Activated naive CD4-positive, alpha-beta T cell treated with anti-CD3 and anti-CD28 coated beads, Interleukin-2, amount 50 U/mL, for 16 hours (primary cell): ENCODE measurements around the gene NAALADL2.
"Not testable (repeated sequence)": the region's sequence is repeated elsewhere in the genome, so short reads cannot be mapped to it uniquely, and the experiment has no call there.

Experiments used
- DNase-seq: peaks from one replicate; pipeline ENCODE4 v3.0.0-alpha.2; 2020

The NAALADL2 gene

DNA sequence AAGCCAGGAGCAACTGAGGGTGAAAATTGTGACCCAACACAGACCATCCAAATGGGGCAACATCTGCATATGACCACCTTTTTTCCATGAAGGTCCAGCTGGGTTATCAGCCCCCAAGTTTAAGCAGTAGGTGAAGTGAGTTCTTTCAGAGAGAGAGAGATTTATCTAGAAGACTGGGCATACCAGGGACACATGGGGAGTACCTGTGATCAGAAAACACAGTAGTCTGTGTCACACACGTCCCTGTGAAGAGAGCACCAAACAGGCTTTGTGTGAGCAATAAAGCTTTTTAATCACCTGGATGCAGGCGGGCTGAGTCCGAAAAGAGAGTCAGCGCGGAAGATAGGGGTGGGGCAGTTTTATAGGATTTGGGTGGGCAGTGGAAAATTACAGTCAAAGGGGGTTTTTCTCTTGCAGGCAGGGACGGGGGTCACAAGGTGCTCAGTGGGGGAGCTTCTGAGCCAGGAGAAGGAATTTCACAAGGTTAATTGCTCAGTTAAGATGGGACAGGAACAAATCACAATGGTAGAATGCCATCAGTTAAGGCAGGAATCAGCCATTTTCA lies 966.0 kb downstream of the NAALADL2 start:
- DNase-seq, result not testable (repeated sequence)

DNA sequence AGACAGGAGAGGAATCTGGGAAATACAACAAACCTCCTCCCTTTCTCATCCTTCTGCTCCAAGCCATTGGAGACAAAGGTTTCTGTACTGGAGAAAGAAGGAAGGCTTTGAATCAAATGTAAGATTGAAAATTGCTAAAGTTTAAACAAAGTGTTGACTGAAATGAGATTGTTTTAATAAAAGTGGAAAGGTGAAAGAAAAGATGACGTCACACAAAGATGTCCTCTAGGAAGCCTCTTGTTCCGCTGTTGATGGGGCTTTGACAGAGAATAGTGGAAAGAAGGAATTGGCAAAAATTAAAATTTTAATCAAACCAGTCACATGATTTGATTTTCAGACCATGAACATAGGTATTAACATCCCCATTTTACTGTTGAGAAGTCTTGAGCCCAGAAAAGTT lies 967.6 kb downstream of the NAALADL2 start:
- DNase-seq, result no peak

DNA sequence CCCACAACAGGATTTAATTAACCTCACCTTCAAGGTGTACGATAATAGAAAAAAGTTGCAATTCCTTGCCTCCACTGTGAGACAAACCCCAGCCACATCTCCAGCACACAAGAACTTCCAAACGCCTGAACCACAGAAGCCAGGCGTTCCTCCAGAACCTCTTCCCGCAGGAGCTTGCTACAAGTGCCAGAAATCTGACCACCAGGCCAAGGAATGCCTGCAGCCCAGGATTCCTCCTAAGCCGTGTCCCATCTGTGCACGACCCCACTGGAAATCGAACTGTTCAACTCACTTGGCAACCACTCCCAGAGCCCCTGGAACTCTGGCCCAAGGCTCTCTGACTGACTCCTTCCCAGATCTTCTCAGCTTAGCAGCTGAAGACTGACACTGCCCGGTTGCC lies 970.7 kb downstream of the NAALADL2 start:
- DNase-seq, result not testable (repeated sequence)

DNA sequence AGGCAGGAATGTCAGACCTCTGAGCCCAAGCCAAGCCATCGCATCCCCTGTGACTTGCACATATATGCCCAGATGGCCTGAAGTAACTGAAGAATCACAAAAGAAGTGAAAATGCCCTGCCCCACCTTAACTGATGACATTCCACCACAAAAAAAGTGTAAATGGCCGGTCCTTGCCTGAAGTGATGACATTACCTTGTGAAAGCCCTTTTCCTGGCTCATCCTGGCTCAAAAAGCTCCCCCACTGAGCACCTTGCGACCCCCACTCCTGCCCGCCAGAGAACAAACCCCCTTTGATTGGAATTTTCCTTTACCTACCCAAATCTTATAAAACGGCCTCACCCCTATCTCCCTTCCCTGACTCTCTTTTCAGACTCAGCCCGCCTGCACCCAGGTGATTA lies 976.6 kb downstream of the NAALADL2 start:
- DNase-seq, result not testable (repeated sequence)

DNA sequence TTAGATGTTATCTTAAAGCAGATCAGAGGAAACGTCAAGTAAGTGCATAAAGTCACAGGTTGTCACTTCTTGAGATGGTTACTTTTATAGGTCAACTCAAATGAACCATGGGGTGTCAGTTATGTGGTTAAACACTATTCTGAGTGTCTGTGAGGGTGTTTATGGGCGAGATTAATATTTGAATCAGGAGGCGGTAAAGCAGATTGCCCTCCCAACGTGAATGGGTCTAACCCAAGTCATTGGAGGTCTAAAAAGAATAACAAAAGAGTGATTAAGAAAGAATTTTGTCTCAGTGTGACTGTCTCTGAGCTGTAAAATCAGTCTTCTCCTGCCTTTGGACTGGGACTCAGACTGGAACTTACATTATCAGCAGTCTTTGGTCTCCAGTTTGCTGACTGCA lies 977.5 kb downstream of the NAALADL2 start:
- no peak for DNase-seq

DNA sequence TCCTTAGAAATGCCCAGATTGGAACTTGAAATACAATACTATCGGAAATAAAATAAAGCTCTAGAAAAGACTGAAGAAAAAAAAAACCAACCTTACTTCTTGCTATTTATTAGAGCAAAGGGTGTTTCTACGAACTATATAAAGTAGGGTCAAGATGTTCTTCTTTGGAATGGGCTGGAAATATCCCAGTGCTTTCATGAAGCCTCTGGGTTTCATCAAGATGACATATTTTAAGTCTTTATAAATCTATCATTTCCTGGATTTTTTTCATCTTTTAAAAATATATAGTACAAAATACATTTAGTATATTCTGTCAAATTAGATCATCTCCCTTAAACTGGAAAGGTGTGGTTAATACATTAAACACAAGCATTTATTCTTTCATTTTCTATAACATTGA lies 978.8 kb downstream of the NAALADL2 start:
- no peak for DNase-seq

DNA sequence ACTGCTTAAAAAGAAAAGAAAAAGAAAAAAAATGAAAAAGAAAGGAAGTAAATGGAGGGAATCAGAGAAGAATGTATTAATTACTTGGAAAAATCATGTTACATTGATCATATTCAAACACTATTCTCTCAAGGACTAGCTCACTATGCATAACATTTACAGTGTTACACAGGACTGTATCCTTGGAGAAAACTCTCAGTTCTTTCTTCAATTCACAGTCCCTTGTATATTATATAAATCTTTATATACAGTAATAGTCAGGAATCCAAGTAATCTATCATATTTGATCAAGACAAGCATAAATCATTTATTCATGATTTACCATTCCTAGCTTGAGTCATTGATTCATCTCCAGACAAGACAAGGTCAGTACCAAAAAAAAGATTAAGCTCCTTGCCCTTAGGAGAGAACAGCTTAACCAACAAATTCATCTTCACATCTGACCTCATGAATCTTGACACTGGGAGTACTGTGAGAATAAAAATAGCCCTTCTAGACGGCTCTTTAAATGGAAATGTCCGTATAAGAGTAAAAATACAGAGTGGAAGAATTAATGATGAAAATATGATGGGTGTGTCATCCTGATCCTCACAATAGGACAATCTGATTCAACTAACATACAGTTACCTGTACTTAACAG lies 980.4 kb downstream of the NAALADL2 start:
- no peak for DNase-seq

DNA sequence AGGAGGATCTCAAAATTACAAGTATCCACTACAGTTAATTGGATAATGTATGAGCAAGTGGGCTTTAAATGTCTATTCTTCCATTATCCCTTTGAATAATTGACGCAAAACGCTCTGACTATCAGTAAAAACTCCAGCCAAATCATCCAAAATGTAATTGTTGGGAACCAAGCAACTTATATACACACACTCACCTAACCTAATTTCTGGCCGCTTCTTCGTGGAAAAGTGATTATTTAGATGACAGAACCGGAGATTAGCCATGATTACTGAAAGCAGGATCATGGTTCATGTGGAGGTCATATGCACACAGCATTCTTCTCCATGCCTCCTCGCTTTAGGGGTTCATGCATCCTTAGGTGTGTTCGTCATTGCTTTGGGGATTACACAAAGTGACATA lies 992.4 kb downstream of the NAALADL2 start:
- DNase-seq, result no peak

DNA sequence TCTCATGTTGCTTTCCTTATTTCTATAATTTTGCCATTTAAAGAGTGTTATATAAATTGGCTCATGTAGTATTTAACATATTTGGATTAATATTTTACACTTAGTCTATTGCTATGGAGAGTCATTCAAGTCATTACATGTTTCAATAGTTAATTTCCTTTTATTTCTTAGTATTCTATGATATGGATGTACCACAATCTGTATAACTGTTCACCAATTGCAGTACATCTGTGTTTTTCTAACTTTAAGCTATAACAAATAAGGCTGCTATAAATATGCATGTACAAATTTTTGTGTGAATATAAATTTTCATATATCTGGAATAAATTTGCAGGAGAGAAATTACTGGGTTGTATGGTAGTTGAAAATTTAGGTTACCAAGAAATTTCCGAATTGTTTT lies 993.4 kb downstream of the NAALADL2 start:
- DNase-seq, result no peak

DNA sequence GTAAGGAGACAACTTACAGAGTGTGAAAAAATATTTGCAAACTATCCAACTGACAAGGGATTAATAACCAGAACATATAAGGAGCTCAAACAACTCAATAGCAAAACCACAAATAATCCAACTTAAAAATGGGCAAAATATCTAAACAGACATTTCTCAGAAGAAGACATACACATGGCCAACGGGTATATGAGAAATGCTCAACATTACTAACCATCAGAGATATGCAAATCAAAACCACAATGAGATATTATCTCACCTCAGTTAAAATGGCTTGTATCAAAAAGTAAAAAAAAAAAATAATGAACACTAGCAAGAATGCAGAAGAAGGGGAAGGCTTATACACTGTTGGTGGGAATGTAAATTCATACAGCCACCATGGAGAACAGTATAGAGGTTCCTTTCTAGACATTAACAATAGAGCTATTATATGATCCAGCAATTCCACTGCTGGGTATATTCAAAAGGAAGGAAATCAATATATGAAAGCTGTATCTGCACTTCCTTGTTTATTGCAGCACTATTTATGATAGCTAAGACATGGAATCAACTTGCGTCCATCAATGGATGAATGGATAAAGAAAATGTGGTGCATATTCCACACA lies 998.6 kb downstream of the NAALADL2 start:
- no peak for DNase-seq
